Endometrium (tissue), 2 donors: Measurements from ENCODE around the gene RPGR.

Experiments used
- FAIRE-seq: peaks from 2 replicates; lab custom pipeline; 2012; peaks lifted over from hg19 to GRCh38; lab: Jason Lieb, UNC
- donor health status: control.
- donor health status: control.

The RPGR gene, protein sequence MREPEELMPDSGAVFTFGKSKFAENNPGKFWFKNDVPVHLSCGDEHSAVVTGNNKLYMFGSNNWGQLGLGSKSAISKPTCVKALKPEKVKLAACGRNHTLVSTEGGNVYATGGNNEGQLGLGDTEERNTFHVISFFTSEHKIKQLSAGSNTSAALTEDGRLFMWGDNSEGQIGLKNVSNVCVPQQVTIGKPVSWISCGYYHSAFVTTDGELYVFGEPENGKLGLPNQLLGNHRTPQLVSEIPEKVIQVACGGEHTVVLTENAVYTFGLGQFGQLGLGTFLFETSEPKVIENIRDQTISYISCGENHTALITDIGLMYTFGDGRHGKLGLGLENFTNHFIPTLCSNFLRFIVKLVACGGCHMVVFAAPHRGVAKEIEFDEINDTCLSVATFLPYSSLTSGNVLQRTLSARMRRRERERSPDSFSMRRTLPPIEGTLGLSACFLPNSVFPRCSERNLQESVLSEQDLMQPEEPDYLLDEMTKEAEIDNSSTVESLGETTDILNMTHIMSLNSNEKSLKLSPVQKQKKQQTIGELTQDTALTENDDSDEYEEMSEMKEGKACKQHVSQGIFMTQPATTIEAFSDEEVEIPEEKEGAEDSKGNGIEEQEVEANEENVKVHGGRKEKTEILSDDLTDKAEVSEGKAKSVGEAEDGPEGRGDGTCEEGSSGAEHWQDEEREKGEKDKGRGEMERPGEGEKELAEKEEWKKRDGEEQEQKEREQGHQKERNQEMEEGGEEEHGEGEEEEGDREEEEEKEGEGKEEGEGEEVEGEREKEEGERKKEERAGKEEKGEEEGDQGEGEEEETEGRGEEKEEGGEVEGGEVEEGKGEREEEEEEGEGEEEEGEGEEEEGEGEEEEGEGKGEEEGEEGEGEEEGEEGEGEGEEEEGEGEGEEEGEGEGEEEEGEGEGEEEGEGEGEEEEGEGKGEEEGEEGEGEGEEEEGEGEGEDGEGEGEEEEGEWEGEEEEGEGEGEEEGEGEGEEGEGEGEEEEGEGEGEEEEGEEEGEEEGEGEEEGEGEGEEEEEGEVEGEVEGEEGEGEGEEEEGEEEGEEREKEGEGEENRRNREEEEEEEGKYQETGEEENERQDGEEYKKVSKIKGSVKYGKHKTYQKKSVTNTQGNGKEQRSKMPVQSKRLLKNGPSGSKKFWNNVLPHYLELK

DNA sequence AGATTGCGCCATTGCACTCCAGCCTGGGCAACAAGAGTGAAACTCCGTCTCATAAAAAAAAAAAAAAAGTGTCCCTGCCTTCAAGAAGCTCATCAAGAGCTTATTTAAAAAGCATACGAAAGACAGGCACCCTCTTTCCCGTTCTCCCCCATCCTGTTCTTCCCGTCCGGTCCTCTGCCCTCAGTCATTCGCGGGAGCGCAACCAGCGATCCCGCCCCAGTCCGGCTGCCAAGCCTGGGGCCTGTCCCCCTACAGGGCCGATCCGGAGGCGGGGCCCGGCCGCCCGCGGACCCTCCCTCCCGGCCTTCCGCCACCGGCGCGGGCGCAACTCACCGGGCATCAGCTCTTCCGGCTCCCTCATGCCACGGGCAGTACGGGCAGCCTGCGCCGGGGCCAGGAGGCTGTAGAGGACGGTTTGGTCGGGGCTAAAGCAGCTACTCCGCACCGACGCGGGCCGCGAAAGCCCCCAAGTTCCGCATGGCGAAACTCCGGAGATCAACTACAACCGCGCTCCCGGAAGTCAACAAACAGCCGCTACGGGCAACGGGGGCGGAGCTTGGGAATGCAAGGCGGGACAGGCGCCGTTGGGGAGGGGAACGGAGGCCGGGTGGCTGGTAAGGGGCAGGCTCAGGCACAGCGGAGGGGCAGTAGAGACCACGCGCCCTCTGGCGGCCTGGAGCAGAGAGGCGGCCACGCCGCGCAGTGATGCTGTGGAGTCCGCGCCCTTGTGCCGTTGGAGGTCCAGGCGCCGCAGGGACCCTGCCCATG lies at the start of gene RPGR:
RPGR (minus strand) TSS at position 503 of the 768 bp plus-strand sequence; CDS start at position 361, 142 bp downstream.
- no peak for FAIRE-seq

DNA sequence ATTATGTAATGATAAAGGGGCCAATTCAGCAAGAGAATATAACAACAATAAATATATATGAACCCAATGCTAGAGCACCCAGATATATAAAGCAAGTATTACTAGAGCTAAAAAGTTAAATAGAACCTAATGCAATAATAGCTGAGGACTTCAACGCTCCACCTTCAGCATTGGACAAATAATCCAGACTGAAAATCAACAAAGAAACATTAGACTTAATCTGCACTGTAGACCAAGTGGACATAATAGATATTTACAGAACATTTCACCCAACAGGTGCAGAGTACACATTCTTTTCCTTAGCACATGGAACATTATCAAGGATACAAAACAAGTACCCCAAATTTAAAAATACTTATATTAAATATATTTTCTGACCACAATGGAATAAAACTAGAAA lies 49.4 kb upstream of the RPGR start:
- no peak for FAIRE-seq

- FAIRE-seq, result no peak
Observed at GRCh38 chrX:38375891-38376290, 48.6 kb upstream of the RPGR start.

- FAIRE-seq, result no peak
Observed at GRCh38 chrX:38374431-38374830, 47.1 kb upstream of the RPGR start.

DNA sequence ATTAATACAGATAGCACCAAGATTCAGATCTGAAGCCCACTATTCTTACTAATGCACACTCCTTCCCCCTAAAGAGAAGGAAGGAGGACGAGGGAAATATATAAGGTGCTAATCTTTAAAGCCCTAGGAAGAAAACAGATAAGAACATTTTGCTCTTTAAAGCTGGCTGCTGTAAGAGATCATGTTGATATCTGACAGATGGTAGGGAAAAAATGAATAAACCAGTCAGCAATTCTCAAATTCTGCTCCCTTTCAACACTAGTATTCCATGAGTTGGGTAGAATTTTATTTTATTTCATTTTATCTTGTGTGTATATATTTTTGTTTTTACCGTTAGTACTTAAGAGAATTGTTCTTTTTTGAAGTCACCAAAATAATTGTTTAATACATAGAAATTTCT lies 44.3 kb upstream of the RPGR start:
- no peak for FAIRE-seq

DNA sequence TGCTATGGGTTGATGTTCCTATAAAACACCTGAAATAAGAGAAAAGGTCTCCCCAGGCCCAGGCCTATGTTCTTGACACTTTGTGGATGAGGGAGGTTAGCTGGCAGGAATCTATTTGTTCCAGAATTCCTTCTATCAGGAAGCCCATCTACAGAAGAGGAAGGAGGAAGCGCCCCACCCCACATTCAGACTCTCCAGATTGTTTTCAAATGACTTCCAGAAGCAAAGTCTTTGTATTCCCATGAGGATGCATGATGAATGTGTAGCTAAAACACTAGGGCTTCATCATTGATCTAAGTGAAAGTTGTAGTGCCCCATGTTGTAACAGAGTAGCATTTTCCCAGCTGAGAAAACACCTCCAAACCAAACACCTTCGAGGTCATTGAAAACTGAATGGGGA lies 41.5 kb upstream of the RPGR start:
- FAIRE-seq, result no peak

DNA sequence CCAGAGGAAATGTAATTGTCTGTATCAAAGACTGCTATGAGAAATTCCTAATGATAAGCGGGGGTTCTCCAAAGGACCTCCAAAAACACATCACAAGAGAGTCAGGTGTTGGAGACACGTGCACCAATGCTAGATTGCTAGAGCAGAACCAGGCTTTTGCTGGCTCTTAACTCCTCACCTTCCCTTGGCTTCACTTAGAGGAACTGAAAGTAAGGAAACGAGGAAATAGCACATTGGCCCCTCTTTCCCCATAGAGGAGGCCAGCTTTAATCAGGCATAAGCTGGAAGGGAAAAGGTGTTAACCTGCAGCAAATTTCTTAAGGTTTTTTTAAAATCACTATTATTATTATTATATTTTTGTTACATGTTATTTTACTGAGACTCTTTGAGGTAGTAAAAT lies 38.6 kb upstream of the RPGR start:
- no peak for FAIRE-seq

GRCh38 chrX:38363046-38363445 lies 35.7 kb upstream of the RPGR start:
- FAIRE-seq, result no peak

DNA sequence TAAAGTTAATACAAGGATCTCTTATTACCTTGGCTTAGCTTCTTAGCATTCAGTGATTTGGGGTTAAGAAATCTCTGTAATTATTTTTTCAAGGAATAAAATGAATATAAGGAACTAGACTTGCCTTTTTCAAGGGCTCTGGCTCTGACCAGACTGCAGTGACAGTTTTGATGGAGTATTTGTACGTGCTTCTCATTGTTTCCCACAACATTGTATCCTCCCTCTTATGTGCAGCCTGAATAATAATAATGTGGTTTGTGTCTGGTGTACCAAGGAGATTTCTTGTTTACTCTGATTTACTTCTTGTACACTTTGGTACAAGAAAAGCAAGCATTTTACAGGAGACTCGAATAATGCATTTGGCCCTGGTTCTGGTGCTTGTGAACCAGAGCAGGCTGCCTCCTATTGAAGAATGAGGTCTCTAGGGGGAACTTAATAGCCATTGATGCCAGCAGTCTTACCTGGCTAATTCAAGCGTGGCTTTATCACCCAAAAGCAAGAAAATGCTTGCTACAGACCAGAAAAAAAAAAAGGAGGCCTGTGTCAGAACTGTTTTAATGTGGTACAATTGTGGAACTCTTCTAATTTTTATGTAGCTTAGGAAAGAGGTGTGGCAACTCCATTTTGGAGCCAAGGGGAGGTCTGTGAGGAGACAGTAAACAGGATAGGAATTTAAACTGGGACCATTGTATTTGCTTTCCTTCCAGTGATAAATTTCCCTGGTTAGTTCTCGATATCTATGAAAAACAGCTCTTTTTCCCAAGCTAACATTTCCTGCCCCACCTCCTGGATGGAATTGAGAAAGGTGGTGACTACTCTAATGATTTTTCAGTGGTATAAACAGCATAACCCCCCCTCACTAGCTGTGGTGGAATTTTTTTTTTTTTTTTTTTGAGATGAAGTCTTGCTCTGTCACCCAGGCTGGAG lies 30.7 kb upstream of the RPGR start:
- FAIRE-seq, result no peak

DNA sequence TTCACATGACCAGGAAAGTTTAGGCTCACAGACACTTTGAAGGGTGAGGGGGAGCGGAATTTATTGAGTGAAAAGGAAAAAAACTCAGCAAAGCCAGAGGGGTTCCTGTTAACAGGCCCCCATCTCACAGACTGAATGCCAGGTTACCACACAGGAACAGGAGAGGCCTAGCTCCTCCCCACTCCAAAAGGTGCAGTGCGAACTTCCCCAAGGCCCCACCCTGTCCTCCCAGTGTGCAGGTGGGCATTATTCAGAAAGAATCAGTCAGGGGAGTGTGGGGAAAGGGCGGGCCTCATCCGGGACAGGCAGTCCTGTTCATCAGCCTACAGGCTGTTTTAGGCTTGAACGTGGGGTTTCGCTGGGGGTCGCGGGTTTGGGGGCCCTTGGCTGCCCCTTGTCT lies 29.1 kb upstream of the RPGR start:
- no peak for FAIRE-seq

- FAIRE-seq, result no peak
Observed at GRCh38 chrX:38352362-38352761, 25.1 kb upstream of the RPGR start, which contains the start of gene OTC. Gene OTC, plus strand, starts transcription at chrX:38352604. Its CDS starts 93 bp downstream, at chrX:38352697.

DNA sequence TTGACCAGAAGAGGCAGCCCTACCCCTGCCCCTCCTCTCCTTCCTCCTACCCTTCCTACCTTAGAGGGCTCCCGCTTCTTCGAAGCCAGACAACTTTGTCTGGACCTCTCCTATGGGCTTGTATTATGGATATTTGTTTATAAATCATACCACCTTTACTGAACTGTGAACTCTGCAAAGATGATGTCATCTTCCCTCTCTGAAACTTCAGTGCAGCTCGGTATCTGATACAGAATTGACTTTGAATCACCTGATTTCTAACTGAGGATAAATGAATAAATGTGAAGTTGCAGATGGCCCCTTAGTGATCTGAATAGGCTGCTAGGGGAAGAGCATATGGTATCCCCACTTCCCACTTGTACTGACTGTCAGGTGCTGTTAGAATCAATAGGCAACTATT lies 24.0 kb upstream of the RPGR start:
- no peak for FAIRE-seq

DNA sequence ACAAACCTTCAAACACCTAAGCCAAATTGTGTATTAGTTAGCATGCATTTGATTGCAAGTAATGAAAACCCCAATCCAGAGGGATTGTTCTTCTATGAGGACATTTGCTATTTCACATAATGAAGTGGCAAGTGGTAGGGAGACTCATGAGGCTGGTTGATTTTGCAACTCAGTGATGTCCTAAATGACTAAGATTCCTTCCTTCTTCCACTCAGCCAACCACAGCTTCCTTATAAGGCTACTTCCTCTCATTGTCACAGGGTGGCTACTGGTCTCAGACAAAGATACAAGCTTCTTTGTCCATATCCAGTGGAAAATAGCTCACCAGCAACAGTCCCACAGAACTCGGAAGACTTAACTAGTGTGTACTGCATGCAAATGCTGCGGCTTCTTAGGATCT lies 19.8 kb upstream of the RPGR start:
- no peak for FAIRE-seq

GRCh38 chrX:38346150-38346549 lies 18.8 kb upstream of the RPGR start:
- FAIRE-seq, result no peak

GRCh38 chrX:38342853-38343778 lies 15.8 kb upstream of the RPGR start:
- no peak for FAIRE-seq

- FAIRE-seq, result no peak
Observed at GRCh38 chrX:38341442-38341841, 14.1 kb upstream of the RPGR start.

GRCh38 chrX:38336538-38337240 lies 9.4 kb upstream of the RPGR start:
- no peak for FAIRE-seq

- no peak for FAIRE-seq
Observed at GRCh38 chrX:38335382-38335781, 8.1 kb upstream of the RPGR start.

GRCh38 chrX:38332505-38332904 lies 5.2 kb upstream of the RPGR start:
- FAIRE-seq, result no peak
